ENCODE data around the gene FRMD4B. TPM values are rescaled to one million over a fixed set of nuclear protein-coding genes. Genes with fewer than 3 reads are reported as not detected.
"Not testable (repeated sequence)": the region's sequence is repeated elsewhere in the genome, so short reads cannot be mapped to it uniquely, and the experiment has no call there.

The FRMD4B gene
- total RNA-seq, 1 donor from 2014 or later = not detected

GRCh38 chr3:69236812-69237707 lies 148.8 kb downstream of the FRMD4B start:
- intact Hi-C loops (cut with micrococcal nuclease) = no loop called here
- H3K36me3 Mint-ChIP-seq (ENCODE audit: low read depth) = no peaks in the 10 kb centered on the region
- H3K4me3 Mint-ChIP-seq = no peak overlapping the region
- H3K4me1 Mint-ChIP-seq = no peaks in the 10 kb centered on the region
- ChIA-PET POLR2A (no interaction called here), CTCF (no interaction called here)
- DNase-seq (no peak), ATAC-seq (ENCODE audit: low read depth) (no peak)
- H3K27ac Mint-ChIP-seq = no peak overlapping the region
- TF ChIP-seq CTCF (IDR thresholded peaks at IDR 0.05) = no peak
- H3K27me3 Mint-ChIP-seq = no peaks in the 10 kb centered on the region
- H3K9me3 Mint-ChIP-seq = no peaks in the 10 kb centered on the region

- POLR2A ChIA-PET = no interaction called here
- intact Hi-C loops (cut with micrococcal nuclease) = no loop called here
- no peaks in the 10 kb centered on the region for H3K4me1 Mint-ChIP-seq
- ATAC-seq (ENCODE audit: low read depth) (no peak), DNase-seq (no peak)
- no peaks in the 10 kb centered on the region for H3K27me3 Mint-ChIP-seq
- no peak overlapping the region for H3K4me3 Mint-ChIP-seq
- no peak overlapping the region for H3K27ac Mint-ChIP-seq
- no peaks in the 10 kb centered on the region for H3K36me3 Mint-ChIP-seq (ENCODE audit: low read depth)
- no peaks in the 10 kb centered on the region for H3K9me3 Mint-ChIP-seq
- CTCF ChIA-PET = no interaction called here
- no peak for TF ChIP-seq CTCF (IDR thresholded peaks at IDR 0.05)
Observed at GRCh38 chr3:69235882-69236281, 150.0 kb downstream of the FRMD4B start.

- CTCF ChIA-PET; H3K4me3 Mint-ChIP-seq; H3K27ac Mint-ChIP-seq; ATAC-seq (ENCODE audit: low read depth); H3K9me3 Mint-ChIP-seq; intact Hi-C loops (cut with micrococcal nuclease); DNase-seq; POLR2A ChIA-PET; H3K27me3 Mint-ChIP-seq; H3K4me1 Mint-ChIP-seq; H3K36me3 Mint-ChIP-seq (ENCODE audit: low read depth): not testable (repeated sequence)
Observed at GRCh38 chr3:69235227-69235626, 150.7 kb downstream of the FRMD4B start.

GRCh38 chr3:69232482-69232881 lies 153.4 kb downstream of the FRMD4B start:
- POLR2A ChIA-PET = no interaction called here
- Mint-ChIP-seq H3K4me3 (no peak overlapping the region), H3K36me3 (ENCODE audit: low read depth) (no peaks in the 10 kb centered on the region), H3K27me3 (no peaks in the 10 kb centered on the region), H3K9me3 (no peaks in the 10 kb centered on the region), H3K27ac (no peak overlapping the region), H3K4me1 (no peaks in the 10 kb centered on the region)
- ATAC-seq (ENCODE audit: low read depth) (no peak), DNase-seq (no peak)
- intact Hi-C loops (cut with micrococcal nuclease) = no loop called here
- CTCF ChIA-PET = no interaction called here
- TF ChIP-seq CTCF (IDR thresholded peaks at IDR 0.05) = no peak

GRCh38 chr3:69231929-69232440 lies 153.9 kb downstream of the FRMD4B start:
- intact Hi-C loops (cut with micrococcal nuclease) = no loop called here
- ATAC-seq (ENCODE audit: low read depth) (no peak), DNase-seq (no peak)
- CTCF ChIA-PET = no interaction called here
- Mint-ChIP-seq H3K4me3 (no peak overlapping the region), H3K36me3 (ENCODE audit: low read depth) (no peaks in the 10 kb centered on the region), H3K27ac (no peak overlapping the region), H3K27me3 (no peaks in the 10 kb centered on the region), H3K9me3 (no peaks in the 10 kb centered on the region), H3K4me1 (no peaks in the 10 kb centered on the region)
- POLR2A ChIA-PET = no interaction called here
- TF ChIP-seq CTCF (IDR thresholded peaks at IDR 0.05) = no peak

Measured in activated B cell treated with CpG ODN at 0.5 μM for 24 hours (primary cell).